Chondrocyte (in vitro differentiated cells): ENCODE results near the gene MT4. TPM values are rescaled to one million over a fixed set of nuclear protein-coding genes. Genes with fewer than 3 reads are reported as not detected.
A peak's percentile ranks its signal among the peaks of the same experiment; 100 is the strongest.

Source experiments
- DNase-seq: peaks from one replicate; pipeline ENCODE4 v3.0.0; 2021; ENCODE audit warnings: mixed read lengths, low spot score
- H3K27ac Mint-ChIP-seq: one replicate; pipeline ENCODE4 v1.8.0; 2021; ENCODE audit warnings: mild to moderate bottlenecking, moderate library complexity, mixed read lengths; ENCODE audit not compliant: unreplicated experiment
- H3K27me3 Mint-ChIP-seq: 2 replicates; pipeline ENCODE4 v1.8.0; 2021; ENCODE audit warnings: low read depth, mixed read lengths
- H3K36me3 Mint-ChIP-seq: 2 replicates; pipeline ENCODE4 v1.8.0; 2021; ENCODE audit warnings: low read depth, mixed read lengths
- H3K4me1 Mint-ChIP-seq: 2 replicates; pipeline ENCODE4 v1.8.0; 2021; ENCODE audit warnings: low read depth, mild to moderate bottlenecking, mixed read lengths
- H3K4me3 Mint-ChIP-seq: one replicate; pipeline ENCODE4 v1.8.0; 2021; ENCODE audit warnings: mild to moderate bottlenecking, moderate library complexity, mixed read lengths; ENCODE audit not compliant: unreplicated experiment
- H3K9me3 Mint-ChIP-seq: 2 replicates; pipeline ENCODE4 v1.8.0; 2021; ENCODE audit warnings: low read depth, mixed read lengths
- CTCF ChIP-seq: fragments of 200-600 bp; sonication (generic); IDR thresholded peaks from 2 replicates; pipeline ENCODE4 v1.5.0; 2021; ENCODE audit warnings: antibody characterized with exemption, mild to moderate bottlenecking, moderate library complexity
- total RNA-seq: library from RNA; stranded (reverse); gene quantifications from 3 replicates; pipeline ENCODE4 v1.2.1, GENCODE V29; 2021

The MT4 gene
- total RNA-seq, 1 donor from 2014 or later, result not detected

- peak; percentile 16 for TF ChIP-seq CTCF
- Mint-ChIP-seq H3K27ac (peak overlapping the region; percentile 98), H3K4me3 (peak overlapping the region; percentile 76), H3K9me3 (no peaks in the 10 kb centered on the region), H3K4me1 (peaks cover 79% of the 10 kb centered on the region), H3K27me3 (no peaks in the 10 kb centered on the region), H3K36me3 (no peaks in the 10 kb centered on the region)
- DNase-seq, result no peak
These were observed 45.2 kb downstream of the MT4 start for GRCh38 chr16:56610017-56610608.

- peak overlapping the region; percentile 98 for H3K27ac Mint-ChIP-seq
- H3K36me3 Mint-ChIP-seq, result no peaks in the 10 kb centered on the region
- TF ChIP-seq CTCF, result no peak
- no peaks in the 10 kb centered on the region for H3K27me3 Mint-ChIP-seq
- DNase-seq, result no peak
- H3K4me1 Mint-ChIP-seq, result peaks cover 81% of the 10 kb centered on the region
- H3K4me3 Mint-ChIP-seq, result peak overlapping the region; percentile 76
- no peaks in the 10 kb centered on the region for H3K9me3 Mint-ChIP-seq
These were observed 45.8 kb downstream of the MT4 start for GRCh38 chr16:56610609-56611111.

DNA sequence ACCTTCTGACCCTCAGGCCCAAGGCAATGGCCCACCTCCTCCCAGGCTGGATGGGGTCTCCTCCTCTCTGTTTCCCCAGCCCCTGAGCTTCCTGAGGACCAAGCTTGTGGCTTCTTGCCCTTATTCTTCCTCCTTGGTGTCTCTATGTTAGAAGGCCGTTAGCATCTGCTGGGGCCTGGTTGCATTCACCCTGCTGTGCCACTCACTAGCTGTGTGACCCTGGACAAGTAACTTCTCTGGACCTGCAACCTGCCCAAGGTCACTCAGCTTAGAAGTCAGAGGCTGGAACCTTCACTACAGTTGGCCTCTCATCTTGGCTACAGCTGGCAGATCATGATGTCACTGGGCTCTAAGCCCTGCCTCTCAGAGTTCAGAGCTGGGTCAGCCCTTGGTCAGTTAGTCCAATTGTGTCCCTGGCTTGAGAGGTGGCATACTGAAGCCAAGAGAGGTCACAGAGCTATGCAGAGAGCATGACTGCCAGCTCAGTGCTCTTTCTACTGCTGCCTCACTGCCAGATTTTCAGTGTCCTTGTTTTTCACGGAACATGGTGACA, 46.5 kb downstream of the MT4 start:
- no peaks in the 10 kb centered on the region for H3K27me3 Mint-ChIP-seq
- H3K4me3 Mint-ChIP-seq, result no peak overlapping the region
- no peak for TF ChIP-seq CTCF
- no peaks in the 10 kb centered on the region for H3K9me3 Mint-ChIP-seq
- DNase-seq, result no peak
- peak overlapping the region; percentile 98 for H3K27ac Mint-ChIP-seq
- H3K36me3 Mint-ChIP-seq, result no peaks in the 10 kb centered on the region
- H3K4me1 Mint-ChIP-seq, result peaks cover 74% of the 10 kb centered on the region

GRCh38 chr16:56613706-56614105, 48.8 kb downstream of the MT4 start:
- Mint-ChIP-seq H3K27ac (no peak overlapping the region), H3K27me3 (peaks cover 2% of the 10 kb centered on the region), H3K9me3 (no peaks in the 10 kb centered on the region), H3K36me3 (no peaks in the 10 kb centered on the region), H3K4me1 (peaks cover 58% of the 10 kb centered on the region), H3K4me3 (no peak overlapping the region)
- DNase-seq, result no peak
- no peak for TF ChIP-seq CTCF

- no peak for TF ChIP-seq CTCF
- Mint-ChIP-seq H3K4me1 (peaks cover 49% of the 10 kb centered on the region), H3K9me3 (no peaks in the 10 kb centered on the region), H3K27ac (no peak overlapping the region), H3K36me3 (no peaks in the 10 kb centered on the region), H3K4me3 (no peak overlapping the region), H3K27me3 (peaks cover 2% of the 10 kb centered on the region)
- no peak for DNase-seq
These were observed 49.7 kb downstream of the MT4 start for GRCh38 chr16:56614549-56614991.
